Hepatic stellate cell (primary cell): ENCODE measurements around the gene SLC2A1.

Source experiments
- DNase-seq: peaks from one replicate; pipeline ENCODE4 v3.0.0; 2011; ENCODE audit warnings: low spot score

The SLC2A1 gene

DNA sequence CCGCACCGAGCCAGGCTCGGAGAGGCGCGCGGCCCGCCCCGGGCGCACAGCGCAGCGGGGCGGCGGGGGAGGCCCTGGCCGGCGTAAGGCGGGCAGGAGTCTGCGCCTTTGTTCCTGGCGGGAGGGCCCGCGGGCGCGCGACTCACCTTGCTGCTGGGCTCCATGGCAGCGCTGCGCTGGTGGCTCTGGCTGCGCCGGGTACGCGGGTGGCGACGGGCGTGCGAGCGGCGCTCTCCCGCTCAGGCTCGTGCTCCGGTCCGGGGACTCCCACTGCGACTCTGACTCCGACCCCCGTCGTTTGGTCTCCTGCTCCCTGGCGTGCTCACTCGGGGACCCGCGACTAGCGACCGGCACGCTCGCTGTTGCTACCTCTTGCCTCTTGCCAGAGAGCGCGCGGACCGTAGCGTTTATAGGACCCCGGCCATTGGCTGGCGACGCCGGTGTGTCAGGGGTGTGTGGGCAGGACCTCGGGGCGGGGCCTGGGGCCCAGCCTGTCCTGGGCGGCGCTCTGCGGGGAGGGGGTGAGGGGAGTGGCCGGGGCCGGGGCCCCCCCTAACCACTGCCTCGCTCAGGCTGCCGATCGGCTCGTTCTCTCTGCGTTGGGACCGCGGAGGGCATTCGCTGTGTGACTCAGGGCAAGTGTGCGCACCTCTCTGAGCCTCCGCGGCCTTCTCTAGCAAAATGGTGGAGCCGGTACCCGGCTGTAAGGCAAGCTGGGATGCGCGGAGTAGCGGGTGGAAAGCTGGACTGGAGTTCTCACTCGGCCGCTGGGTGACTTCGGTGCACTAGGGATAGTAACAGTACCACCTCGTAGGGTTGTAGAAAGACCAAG, at the start of gene SLC2A1:
TSS of gene SLC2A1 (minus strand) at position 381 of the 832 bp plus-strand sequence. CDS start at position 164, 217 bp downstream.
- DNase-seq = peak; percentile 96

DNA sequence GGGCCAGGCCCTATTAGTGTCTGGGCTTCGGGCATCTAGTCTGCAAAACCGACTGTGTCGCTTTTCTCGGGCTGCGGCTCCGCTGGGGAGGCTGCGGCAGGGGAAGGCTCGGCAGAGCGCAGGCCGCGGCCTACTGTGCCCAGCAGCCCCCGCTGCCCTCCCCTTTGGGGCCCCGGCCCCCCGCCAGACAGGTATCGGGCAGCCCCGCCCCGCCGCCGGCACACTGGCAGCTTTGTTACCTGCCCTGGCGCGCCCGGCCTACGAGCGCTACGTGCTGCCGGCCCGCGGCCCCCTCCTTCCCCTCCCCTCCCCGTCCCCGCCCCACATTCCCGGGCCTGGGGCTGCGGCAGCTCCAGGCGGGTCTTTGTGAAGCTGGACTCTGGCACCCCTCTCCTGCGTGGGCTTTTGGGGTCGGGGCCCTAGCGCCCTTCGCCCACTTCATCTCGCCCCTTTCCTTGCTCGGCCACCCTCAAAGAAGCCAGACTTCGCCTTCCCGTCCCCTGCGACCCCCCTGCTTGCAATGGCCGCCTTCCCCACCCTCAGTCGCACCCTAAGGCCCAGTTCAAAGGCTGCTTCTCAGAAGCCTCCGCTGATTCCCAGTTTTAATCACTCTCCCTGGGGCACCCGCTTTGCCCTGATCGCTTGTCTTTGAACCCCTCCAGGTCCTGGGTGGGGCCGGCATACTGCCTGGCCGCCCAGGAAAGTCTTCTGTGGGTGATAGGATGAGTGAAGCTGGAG, 48.9 kb upstream of the SLC2A1 start:
- DNase-seq = no peak

DNA sequence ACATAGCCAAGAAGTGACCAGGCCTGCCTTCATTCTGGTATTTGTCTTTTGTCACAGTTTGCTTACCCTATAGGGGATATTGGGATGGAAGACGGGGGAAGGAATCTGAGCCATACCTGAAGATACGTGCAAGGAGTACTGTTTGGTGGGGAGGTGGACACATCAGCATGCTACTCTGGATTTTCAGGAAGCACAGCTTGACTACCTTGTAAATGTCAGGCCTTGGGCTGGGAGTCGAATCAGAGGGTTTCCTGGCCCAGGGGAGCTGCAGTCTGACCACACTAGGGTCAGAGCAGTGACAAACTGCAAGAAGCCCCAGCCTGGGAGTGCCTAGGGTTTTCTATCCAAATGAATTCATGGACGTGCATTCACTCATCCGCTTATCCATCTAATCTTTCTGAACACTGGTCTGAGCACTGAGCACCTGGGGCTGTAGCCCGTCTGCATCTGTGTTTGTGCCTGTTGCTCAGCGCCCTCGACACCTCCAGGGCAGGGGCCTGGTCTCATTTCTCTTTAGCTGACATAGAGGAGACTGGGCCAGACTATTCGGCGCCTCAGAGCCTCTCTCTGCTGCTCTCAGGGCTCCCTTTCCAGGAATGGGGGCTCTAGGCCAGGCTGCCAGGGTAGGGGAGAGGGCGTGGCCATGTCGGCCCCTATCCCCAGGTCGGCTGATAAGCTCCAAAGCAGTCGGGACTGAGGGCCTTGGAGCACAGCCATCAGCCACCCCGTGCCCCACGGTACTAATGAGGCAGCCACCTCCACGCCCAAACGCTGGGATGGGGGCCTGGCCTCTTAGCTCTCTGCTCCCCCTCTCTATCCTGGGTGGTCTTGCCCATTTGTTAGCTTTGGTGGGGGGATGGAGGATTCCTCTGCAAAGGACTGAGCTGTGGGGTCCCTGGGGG, 47.0 kb upstream of the SLC2A1 start:
- DNase-seq = no peak

DNA sequence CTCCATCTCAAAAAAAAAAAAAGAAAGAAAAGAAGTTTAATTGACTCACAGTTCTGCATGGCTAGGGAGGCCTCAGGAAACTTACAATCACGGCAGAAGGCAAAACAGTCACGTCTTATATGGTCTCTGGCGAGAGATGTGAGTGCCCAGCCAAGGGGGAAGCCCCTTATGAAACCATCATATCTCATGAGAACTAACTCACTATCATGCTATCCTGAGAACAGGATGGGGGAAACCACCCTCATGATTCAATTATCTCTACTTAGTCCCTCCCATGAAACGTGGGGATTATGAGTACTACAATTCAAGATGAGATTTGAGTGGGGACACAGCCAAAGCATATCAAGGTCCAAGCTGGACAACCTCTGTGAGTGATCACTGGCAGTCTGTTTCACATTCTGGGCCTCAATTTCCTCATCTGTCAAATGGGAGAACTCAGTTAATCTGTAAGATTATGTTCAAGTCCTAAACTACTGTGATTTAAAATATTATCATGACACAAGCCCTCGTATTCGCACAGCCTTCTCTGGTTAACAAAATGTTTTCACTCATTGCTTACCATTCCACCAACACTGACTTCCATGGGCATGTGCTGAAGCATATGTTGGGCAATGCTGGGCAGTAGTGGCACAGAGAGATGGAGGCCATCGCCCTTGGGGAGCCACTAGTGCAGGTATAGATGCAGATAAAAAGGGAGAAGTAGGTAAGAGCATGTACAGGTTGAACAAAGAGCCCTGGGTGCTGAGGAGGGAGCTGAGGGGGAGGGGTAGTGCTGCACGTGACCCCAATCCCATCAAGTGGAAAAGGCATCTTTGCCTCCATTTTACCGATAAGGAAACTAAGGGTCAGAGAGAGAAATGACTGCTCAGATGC, 46.2 kb upstream of the SLC2A1 start:
- no peak for DNase-seq

DNA sequence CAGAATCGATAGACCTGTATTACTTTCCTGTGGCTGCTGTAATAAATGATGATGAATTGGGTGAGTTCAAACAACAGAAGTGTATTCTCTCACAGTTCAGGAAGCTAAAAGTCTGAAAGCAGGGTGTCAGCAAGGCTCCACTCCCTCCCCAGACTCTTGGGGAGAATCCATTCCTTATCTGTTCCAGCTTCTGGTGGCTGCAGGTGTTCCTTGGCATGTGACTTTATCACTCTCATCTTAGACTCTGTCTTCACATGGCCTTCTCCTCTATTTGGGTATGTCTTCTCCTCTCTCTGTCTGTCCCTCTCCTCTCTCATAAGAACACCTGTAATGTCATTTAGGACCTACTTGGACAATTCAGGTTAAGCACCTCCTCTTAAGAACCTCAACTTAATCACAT, 44.1 kb upstream of the SLC2A1 start:
- DNase-seq = no peak

DNA sequence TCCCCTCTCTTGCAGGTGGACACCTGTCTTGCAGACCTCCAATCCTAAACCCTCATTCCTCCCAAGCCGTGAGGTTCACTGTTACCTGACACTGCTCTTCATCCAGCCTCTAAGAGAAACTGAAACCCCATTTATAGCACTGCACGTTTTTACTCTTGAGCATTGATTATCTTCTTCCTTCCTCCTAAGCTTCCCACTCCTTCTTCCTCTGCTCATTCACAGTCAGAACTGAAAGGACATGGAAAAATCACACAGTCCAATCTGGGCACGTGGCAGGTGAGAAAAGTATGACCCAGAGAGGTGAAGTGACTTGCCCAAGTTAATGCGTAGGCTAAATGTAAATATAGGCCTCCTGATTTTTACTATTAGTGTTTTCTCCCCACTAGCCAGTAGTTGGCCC, 43.4 kb upstream of the SLC2A1 start:
- DNase-seq = no peak

DNA sequence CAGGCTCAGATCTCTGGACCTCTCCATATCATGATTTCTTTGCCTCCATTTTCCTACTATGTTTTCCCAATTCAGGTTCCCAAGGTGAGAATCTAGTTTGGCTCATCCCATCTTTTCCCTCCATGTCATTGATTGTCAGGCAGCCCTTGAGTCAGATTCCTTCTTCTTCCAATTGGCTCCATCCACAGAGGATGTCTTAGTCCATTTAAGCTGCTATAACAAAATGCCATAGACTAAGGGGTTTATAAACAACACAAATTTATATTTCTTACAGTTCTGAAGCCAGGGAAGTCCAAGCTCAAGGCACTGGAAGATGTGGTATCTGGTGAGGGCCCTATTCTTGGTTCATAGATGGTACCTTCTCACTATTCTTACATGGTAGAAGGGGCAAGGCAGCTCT, 42.8 kb upstream of the SLC2A1 start:
- DNase-seq = no peak

DNA sequence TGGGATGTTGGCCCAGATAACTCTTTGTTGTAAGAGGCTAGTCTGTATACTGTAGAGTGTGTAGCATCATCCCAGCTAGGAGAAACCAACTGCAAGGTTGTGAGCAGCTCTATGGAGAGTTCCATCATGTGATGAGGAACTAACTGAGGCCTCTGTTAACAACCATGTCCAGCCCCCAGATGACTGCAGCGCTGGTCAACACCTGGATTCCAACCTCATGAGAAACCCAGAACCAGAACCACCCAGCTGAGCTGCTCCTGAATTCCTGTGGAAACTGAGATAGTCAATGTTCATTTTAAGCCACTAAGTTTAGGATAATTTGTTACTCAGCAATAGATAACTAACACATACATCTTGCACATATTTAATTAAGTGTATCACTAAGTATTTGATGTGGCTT, 41.6 kb upstream of the SLC2A1 start:
- DNase-seq = no peak

DNA sequence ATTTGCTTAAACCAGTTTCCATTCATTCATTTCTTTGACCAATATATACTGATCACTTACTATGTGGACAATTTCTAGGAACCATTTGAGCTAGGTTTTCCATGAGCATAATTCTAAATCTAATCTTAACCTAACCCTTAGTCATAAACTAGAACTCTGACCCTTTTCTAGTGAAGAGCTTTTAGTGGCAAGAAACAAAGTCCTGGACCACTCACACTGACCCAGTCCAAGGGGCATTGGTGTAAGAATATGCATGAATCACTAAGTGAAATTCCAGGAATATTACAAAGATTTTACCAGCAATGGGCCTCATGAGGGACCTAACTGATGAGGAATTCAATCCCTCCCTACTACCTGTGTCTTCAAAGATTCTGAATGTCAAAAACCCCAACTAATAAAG, 40.6 kb upstream of the SLC2A1 start:
- peak; percentile 32 for DNase-seq

DNA sequence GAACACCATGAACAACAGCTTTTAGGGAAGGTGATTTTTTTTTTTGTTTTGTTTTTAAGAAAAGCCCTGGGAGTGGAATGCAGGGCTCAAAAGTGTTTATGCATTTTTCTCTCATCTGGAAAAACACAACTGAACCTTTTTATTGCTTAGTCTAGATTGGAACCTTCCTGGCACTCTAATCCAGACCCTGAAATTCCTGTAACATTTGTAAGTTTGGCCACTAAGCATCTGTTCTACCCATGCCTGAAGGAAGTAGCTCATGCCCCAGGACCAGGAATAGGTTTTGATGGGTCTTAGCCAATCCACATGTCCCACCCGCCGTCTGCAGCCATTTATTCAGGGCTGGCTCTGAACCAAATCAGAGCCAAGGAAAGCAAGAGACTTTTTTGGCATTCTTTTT, 39.7 kb upstream of the SLC2A1 start:
- no peak for DNase-seq

DNA sequence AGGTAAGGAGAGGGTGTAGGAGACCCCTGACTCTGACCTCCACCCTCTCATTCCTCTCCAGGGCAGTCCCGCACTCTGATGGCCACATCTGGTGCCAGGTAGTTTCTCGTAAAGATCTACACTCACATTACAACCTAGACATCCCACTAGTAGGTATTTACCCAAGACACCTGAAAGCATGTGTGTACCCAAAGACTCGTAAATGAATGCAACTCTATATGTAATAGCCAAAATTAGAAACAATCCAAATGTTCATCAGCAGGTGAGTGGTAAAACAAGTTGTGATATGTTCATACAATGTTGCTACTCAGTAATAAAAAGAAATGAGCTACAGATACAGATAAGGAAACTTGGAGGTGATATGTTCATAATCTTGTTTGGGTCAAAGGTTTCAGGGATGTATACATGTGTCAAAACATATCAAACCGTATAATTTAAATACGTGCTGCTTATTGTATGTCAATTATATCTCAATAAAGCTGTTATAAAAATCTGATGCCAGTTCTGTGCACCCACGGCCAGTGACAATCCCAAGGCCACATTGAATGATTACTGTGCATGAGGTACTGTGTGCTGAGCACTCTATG, 37.8 kb upstream of the SLC2A1 start:
- no peak for DNase-seq

DNA sequence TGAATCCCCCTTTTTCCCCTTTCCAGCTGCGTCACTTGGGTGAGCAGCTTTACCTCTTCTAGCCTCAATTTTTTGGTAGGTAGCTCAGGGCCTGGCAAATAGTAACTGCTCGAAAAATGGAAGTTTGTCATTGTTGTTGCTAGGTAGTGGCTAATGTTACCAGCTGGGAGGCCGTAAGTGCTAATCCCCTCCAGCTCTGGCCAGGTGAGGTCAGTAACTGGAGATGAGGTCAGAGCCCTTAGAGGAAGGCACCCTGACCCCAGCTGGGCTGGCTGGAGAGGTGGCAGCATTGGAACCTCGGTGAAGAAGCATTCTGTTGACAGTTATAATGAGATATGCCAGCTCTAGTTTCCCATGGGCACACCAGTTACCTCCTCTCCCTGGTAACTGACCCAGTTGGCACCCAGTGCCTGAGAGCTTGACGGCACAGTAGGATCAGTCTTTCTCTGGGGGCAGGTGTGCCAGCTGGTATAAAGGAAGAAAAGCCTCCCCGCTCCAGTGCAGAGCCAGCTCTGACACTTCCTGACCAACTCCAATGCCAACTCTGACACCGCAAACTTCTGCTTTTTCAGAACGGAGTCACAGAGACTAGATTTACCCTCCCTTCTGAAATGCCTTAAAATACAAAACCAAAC, 35.0 kb upstream of the SLC2A1 start:
- no peak for DNase-seq

DNA sequence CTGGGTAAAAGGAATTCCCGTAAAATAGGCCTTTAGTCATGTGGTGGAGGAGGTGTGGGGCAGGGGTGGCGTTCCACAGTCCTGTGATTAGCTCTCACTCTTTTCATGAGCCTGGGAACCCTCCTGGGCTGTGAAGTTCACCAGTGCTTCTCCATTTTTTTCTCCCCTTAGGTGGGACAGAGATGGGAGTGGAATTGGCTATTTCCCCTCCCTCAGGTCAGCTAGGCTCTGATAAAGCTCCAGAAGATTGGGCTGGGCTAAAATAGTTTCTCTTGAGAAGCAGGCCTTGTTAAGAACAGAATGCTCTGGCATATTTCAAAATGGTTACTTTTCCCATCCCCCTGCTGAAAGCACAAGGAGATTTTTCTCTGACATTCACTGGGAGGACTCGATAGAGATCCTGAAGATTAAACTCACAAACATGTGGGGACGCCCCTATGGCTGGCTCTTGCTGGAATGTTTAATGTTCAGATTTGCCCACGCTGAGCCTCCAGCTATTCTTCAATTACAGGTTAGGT, 33.4 kb upstream of the SLC2A1 start:
- DNase-seq = no peak

DNA sequence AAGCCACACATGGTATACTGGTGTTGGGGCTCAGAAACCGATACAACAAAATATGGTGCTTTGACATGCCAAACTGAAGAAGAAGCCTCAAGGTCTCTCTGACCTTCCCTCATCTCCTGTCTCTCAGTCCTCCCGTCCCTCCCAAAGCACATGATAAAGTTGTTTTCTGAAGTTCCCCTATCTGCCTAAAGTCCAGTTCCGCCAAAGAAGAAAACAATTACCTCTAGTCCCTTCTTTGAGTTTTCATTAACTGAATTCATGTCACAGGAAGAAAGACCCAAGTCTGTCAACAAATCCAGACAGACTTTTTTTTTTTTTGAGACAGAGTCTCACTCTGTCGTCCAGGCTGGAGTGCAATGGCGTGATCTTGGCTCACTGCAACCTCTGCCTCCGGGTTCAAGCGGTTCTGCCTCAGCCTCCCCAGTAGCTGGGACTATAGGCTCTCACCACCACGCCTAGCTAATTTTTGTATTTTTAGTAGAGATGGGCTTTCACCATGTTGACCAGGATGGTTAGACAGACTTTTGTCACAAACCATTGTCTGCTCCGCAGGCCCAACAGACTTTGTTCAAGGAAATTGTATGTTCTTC, 32.2 kb upstream of the SLC2A1 start:
- no peak for DNase-seq

DNA sequence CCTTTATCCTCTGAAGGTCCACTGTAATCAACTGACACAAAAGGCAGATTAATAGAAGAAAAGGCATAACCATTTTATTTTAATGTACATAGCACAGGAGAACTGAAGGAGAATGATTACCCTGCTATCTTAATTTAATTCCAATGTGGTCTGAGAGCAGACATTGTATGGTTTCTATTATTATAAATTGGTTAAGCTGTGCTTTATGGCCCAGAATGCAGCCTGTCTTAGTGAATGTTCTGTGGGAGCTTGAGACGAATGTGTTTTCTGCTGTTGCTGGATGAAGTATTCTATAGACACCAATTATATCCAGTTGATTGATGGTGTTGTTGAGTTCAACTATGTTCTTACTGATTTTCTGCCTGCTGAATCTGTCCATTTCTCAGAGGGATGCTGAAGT, 25.0 kb upstream of the SLC2A1 start:
- DNase-seq = no peak

DNA sequence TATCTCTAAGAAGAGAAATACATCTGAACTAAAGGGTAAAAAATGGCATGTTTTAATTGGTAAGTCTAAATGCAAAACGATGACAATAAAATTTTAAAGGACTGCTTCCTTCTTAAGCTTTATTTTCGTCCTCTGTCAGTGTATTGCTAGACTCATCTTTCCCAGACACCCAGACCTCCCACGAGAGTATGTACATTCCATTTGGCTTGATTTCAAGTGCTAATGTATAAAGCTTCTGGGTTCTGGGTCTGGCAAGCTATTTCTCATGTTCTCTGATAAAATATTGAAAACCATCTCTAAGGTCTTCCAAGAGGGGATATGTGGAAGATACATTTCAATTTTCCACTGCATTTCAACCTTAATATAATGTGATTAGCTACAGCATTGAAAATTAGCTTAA, 24.6 kb upstream of the SLC2A1 start:
- DNase-seq = no peak

DNA sequence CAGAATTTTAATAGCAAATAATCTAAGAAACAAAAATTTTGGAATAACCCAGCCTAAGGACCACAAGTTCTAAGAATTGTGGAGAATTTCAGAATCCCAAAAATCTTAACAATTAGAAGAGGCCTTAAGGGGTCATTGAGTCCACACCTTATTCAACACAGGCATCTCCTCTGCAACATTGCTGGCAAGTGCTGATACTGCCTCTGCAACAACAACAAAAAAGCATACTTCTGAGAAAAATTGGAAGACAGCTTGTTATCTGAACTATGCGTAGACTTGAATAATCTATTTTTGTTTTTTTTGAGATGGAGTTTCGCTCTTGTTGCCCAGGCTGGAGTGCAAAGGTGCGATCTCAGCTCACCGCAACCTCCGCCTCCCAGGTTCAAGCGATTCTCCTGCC, 24.0 kb upstream of the SLC2A1 start:
- no peak for DNase-seq

DNA sequence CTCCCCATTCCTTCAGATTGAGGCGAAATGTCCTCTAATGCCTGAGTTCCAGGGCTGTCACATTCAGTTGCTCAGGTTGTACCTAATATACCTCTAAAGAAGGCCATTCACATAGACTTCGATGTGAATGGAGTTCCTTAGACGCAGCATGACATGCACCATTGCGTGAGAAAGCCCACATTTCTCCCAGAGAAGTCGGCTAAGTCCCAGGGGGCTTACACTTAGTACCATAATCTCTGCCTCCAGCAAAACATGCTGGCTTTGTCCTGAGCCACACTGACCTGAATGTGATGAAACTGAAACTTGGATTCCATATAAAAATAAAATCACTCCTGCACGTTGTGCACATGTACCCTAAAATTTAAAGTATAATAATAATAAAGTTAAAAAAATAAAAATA, 23.2 kb upstream of the SLC2A1 start:
- DNase-seq = no peak

DNA sequence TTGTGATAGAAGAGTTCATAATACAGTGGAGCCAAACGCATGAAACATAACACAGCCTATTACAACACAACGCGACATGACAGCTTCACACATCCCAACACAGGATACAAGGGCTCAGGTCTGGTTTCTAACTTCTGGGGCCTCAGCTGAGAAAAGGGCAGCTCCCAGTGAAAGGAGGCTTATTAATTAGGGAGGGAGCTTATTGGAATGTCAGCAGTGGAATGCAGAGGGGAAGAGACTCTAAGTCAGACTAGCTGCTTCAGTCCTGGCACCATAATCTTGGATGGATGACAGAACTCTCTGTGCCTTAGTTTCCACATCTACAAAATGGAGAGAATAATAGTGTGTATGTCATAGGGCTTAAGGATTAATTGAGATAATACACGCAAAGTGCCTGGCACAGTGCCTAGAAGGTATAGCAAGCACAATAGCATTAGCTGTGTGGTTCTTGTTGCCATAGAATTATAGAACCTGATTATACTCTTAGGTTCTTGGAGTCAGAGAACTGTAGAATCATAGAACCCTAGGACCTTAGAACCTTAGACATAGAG, 22.7 kb upstream of the SLC2A1 start:
- no peak for DNase-seq
